IMR-90 (cell line): ENCODE data around the gene SUB1.

Source experiments
- BHLHE40 ChIP-seq: fragments of 150-350 bp; IDR thresholded peaks from 2 replicates; pipeline ENCODE4 v1.6.1; 2016; ENCODE audit warnings: mild to moderate bottlenecking, low read depth, low read length
- CEBPB ChIP-seq: IDR thresholded peaks from 2 replicates; pipeline ENCODE4 v1.6.1; 2012; ENCODE audit warnings: low read depth, low read length, improper control_type of control experiment
- MAZ ChIP-seq: IDR thresholded peaks from 2 replicates; pipeline ENCODE4 v1.6.1; 2012; ENCODE audit warnings: low read depth, mild to moderate bottlenecking, low read length, improper control_type of control experiment, moderate library complexity, borderline replicate concordance
- MXI1 ChIP-seq: IDR thresholded peaks from 2 replicates; pipeline ENCODE4 v1.6.1; 2012; ENCODE audit warnings: low read depth, mild to moderate bottlenecking, low read length, moderate library complexity, borderline replicate concordance
- POLR2A ChIP-seq: IDR thresholded peaks from 2 replicates; pipeline ENCODE4 v1.6.1; 2012; ENCODE audit warnings: mild to moderate bottlenecking, low read depth, low read length
- RAD21 ChIP-seq: IDR thresholded peaks from 2 replicates; pipeline ENCODE4 v1.6.1; 2012; ENCODE audit warnings: low read length, improper control_type of control experiment
- RCOR1 ChIP-seq: IDR thresholded peaks from 2 replicates; pipeline ENCODE4 v1.6.1; 2012; ENCODE audit warnings: mild to moderate bottlenecking, low read length, improper control_type of control experiment; ENCODE audit not compliant: insufficient replicate concordance
- SMC3 ChIP-seq: fragments of 150-350 bp; IDR thresholded peaks from 2 replicates; pipeline ENCODE4 v1.6.1; 2016; ENCODE audit warnings: low read depth, mild to moderate bottlenecking, antibody characterized with exemption, low read length, moderate library complexity
- USF2 ChIP-seq: fragments of 150-350 bp; IDR thresholded peaks from 2 replicates; pipeline ENCODE4 v1.6.1; 2017; ENCODE audit warnings: mild to moderate bottlenecking, antibody characterized with exemption, low read length, low read depth
- TF ChIP-seq, protein P1 (sequence below): conservative IDR thresholded peaks from 2 replicates; pipeline ENCODE4 v1.5.1; 2012; ENCODE audit warnings: mild to moderate bottlenecking, low read depth, low read length, improper control_type of control experiment

DNA sequence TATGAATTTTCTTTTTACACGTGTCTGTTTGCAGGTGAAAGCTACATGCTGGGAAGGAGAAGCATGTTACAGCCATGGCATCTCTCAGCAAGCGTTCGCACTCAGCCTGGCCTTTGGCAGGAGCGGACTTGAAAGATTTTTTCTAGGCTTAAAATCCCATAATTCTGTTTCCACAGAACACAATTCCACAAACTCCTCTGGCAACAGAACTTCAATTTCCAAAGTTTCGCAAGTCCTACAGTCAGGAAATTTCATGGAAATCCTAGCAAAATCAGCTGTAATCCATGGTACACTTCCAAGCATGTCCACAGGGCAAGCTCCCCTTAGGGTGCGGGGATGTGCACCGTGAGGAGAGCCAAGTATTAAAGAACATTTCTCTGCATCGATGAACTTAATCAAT, 35.9 kb downstream of the SUB1 start:
- TF ChIP-seq RAD21 (no peak), MAZ (no peak), BHLHE40 (no peak), POLR2A (no peak), SMC3 (no peak), CEBPB (no peak), MXI1 (no peak), USF2 (no peak), RCOR1 (no peak)
- TF ChIP-seq, protein P1, sequence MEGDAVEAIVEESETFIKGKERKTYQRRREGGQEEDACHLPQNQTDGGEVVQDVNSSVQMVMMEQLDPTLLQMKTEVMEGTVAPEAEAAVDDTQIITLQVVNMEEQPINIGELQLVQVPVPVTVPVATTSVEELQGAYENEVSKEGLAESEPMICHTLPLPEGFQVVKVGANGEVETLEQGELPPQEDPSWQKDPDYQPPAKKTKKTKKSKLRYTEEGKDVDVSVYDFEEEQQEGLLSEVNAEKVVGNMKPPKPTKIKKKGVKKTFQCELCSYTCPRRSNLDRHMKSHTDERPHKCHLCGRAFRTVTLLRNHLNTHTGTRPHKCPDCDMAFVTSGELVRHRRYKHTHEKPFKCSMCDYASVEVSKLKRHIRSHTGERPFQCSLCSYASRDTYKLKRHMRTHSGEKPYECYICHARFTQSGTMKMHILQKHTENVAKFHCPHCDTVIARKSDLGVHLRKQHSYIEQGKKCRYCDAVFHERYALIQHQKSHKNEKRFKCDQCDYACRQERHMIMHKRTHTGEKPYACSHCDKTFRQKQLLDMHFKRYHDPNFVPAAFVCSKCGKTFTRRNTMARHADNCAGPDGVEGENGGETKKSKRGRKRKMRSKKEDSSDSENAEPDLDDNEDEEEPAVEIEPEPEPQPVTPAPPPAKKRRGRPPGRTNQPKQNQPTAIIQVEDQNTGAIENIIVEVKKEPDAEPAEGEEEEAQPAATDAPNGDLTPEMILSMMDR, result no peak
